Left lung (tissue), 10 donors: ENCODE results near the gene PES1. TPM values are rescaled to one million over a fixed set of nuclear protein-coding genes. Genes with fewer than 3 reads are reported as not detected.
"Not testable (repeated sequence)": the region's sequence is repeated elsewhere in the genome, so short reads cannot be mapped to it uniquely, and the experiment has no call there.

Experiments
- ATAC-seq: fragments of 200-7000 bp; cut with Tn5 transposase; one replicate; pipeline ENCODE4 v1.9.1; 2020; ENCODE audit warnings: moderate library complexity
- DNase-seq, 4 donors: peaks; one replicate each; pipeline ENCODE4 v3.0.0-alpha.2; 2013 to 2020
- H3K27ac ChIP-seq, 2 donors: fragments of 200-600 bp; sonication (generic) in 1 of 2; one replicate each; pipeline versions ENCODE4 v1.5.0 to v1.8.0; 2020 to 2021
- H3K27me3 ChIP-seq, 2 donors: fragments of 200-600 bp; sonication (generic) in 1 of 2; one replicate each; pipeline versions ENCODE4 v1.5.0 to v1.8.0; 2020 to 2021
- H3K36me3 ChIP-seq, 2 donors: fragments of 200-600 bp; sonication (generic) in 1 of 2; one replicate each; pipeline versions ENCODE4 v1.5.0 to v1.8.0; 2020 to 2021
- H3K4me1 ChIP-seq, 2 donors: fragments of 200-600 bp; one replicate each; pipeline ENCODE4 v1.8.0; 2021
- H3K4me3 ChIP-seq, 2 donors: fragments of 200-600 bp; sonication (generic) in 1 of 2; one replicate each; pipeline versions ENCODE4 v1.5.0 to v1.8.0; 2020 to 2021; ENCODE audit warnings: mild to moderate bottlenecking in 1 of 2
- H3K9me3 ChIP-seq, 2 donors: fragments of 200-600 bp; sonication (generic) in 1 of 2; one replicate each; pipeline versions ENCODE4 v1.5.0 to v1.8.0; 2020 to 2021
- intact Hi-C, 2 donors: fragments of 100-400 bp; cut with DNase I; formaldehyde crosslinking; loops; one replicate each; pipeline versions ENCODE4 v1.11.2 to v1.14.2; 2022
- polyA plus RNA-seq, 6 donors: library from polyadenylated mRNA; unstranded; fragments of 120-200 nt; gene quantifications; one replicate each; pipeline ENCODE4 v1.2.1, GENCODE V29; 2013; ENCODE audit not compliant: insufficient read length in 6 of 6
- total RNA-seq, 2 donors: library from RNA; stranded (reverse); fragmentation: NEBNext Ultra II Directional; extraction: Animal tissue kit (Norgen Biotek cat#: 25700); gene quantifications; one replicate each; pipeline ENCODE4 v1.2.1, GENCODE V29; 2021
- TF ChIP-seq, protein P1 (sequence below), 2 donors: fragments of 200-600 bp; sonication (generic) in 1 of 2; IDR thresholded peaks; one replicate each; pipeline versions ENCODE4 v1.5.0 to v1.8.0; 2021; ENCODE audit warnings: antibody characterized with exemption in 2 of 2
- donor health status: DM: no; HTN: yes; CAD: no.
- donor health status: DM: no; HTN: no; CAD: no.

The PES1 gene
- total and polyA plus RNA-seq, 8 donors, result 45.2 to 70.6 (median 63.4) TPM

DNA sequence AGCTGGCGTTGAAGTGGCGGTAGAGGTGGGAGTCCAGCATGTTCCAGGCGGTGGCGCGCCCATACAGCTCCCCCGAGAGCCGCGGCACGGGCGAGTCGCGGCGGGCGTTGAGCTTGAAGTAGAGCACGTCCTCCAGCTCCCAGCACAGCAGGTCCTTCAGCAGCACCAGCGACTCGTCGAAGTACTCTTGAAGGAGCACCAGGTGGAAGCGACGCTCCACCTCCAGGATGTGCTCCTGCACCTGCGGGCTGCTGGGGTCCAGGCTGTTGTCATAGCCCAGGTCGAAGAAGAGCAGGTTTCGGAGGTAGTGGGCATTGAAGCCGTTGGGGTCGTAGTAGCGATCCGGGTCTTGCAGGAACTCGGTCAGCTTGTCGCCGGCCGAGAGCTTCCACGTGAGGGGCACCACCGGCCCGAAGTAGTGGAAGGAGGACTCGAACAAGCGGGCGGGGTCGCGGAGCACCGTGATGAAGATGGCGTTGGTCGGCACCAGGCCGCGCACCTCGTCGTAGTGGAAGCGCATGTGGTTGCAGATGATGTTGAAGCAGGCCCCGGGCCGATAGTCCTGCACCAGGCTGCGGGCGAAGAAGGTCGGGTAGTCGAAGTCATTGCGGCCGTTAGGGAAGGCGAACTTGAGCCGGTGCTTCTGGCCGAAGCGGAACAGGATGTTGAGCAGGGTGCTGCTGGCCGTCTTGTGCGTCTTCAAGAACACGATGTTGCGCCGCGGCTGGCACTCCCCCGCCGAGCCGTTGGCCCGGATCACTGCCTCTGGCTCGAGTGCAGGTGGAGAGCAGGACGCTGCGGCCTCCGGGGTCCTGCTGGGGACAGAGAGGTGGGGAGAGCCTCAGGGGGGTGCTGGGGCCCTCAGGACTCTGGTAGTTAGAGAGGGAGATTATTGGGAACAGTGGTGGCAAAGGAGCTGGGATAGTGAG lies 36.2 kb downstream of the PES1 start:
- no peak overlapping the region for H3K4me3 ChIP-seq
- H3K36me3 ChIP-seq, result no peaks in the 10 kb centered on the region
- no peak overlapping the region for H3K27ac ChIP-seq
- ATAC-seq (no peak), DNase-seq (no peak)
- intact Hi-C loops, result no loop called here
- H3K27me3 ChIP-seq, result no peaks in the 10 kb centered on the region
- no peaks in the 10 kb centered on the region for H3K9me3 ChIP-seq
- TF ChIP-seq, protein P1, sequence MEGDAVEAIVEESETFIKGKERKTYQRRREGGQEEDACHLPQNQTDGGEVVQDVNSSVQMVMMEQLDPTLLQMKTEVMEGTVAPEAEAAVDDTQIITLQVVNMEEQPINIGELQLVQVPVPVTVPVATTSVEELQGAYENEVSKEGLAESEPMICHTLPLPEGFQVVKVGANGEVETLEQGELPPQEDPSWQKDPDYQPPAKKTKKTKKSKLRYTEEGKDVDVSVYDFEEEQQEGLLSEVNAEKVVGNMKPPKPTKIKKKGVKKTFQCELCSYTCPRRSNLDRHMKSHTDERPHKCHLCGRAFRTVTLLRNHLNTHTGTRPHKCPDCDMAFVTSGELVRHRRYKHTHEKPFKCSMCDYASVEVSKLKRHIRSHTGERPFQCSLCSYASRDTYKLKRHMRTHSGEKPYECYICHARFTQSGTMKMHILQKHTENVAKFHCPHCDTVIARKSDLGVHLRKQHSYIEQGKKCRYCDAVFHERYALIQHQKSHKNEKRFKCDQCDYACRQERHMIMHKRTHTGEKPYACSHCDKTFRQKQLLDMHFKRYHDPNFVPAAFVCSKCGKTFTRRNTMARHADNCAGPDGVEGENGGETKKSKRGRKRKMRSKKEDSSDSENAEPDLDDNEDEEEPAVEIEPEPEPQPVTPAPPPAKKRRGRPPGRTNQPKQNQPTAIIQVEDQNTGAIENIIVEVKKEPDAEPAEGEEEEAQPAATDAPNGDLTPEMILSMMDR (IDR thresholded peaks at IDR 0.05), result no peak
- H3K4me1 ChIP-seq, result no peaks in the 10 kb centered on the region

DNA sequence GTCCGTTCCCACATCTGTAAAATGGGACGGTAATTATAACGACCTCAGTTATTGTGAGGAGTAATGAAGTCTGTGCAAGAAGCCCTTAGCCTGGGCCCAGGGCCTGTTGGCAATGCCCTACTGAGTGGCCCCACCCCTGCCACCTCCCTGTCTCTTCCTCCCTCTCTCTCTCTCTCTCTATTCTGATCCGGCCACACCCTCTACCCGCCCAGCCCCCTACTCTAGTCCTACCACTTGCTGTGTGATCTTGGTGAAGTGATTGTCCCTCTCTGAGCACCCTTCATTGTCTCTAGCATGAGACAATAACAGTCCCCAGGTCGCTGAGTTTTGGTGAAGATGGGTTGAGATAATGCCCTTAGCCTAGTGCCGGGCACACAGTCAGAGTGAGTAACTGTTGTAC lies 37.7 kb downstream of the PES1 start:
- H3K27ac ChIP-seq, result no peak overlapping the region
- TF ChIP-seq, protein P1 (IDR thresholded peaks at IDR 0.05), result no peak
- H3K27me3 ChIP-seq, result no peaks in the 10 kb centered on the region
- H3K9me3 ChIP-seq, result no peaks in the 10 kb centered on the region
- no peaks in the 10 kb centered on the region for H3K36me3 ChIP-seq
- intact Hi-C loops, result no loop called here
- ATAC-seq (no peak), DNase-seq (no peak)
- H3K4me3 ChIP-seq, result no peak overlapping the region
- no peaks in the 10 kb centered on the region for H3K4me1 ChIP-seq

DNA sequence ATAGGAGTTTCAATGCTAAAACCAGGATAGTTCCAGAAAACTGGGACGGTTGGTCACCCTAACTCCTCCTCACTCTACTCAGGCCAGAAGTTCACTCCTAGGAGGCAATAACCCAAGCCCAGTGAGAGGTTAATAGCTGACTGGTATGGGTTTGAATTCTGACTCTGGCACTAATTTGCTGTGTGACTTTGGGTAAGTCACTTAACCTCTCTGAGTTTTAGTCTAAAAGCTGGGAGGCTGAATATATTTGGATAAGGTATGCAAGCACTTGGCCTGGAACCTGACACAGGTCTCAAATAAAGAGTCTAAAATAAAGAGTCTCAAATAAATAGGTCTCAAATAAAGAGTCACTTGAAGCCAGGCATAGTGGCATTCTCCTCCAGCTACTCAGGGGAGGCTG lies 39.0 kb downstream of the PES1 start:
- Histone ChIP-seq H3K4me3 (no peak overlapping the region), H3K9me3 (no peaks in the 10 kb centered on the region), H3K27me3 (no peaks in the 10 kb centered on the region), H3K36me3 (no peaks in the 10 kb centered on the region), H3K27ac (no peak overlapping the region), H3K4me1 (no peaks in the 10 kb centered on the region)
- no peak for ATAC-seq
- DNase-seq, result no peak
- intact Hi-C loops, result no loop called here
- TF ChIP-seq, protein P1 (IDR thresholded peaks at IDR 0.05), result no peak

DNA sequence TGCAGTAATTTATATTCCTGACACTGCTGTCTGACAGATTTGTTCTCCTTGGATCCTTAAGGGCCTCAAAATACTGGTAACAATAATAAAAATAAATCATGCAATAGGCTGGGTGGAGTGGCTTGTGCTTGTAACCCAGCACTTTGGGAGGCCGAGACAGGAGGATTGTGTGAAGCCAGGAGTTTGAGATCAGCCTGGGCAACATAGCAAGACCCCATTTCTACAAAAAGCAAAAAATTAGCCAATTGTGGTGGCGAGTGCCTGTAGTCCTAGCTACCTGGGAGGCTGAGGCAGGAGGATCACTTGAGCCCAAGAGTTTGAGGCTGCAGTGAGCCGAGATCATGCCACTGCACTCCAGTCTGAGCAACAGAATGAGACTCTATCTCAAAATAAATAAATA lies 39.9 kb downstream of the PES1 start:
- intact Hi-C loops, H3K9me3 ChIP-seq, H3K4me3 ChIP-seq, H3K4me1 ChIP-seq, H3K36me3 ChIP-seq, ATAC-seq, H3K27ac ChIP-seq, H3K27me3 ChIP-seq, DNase-seq: not testable (repeated sequence)

DNA sequence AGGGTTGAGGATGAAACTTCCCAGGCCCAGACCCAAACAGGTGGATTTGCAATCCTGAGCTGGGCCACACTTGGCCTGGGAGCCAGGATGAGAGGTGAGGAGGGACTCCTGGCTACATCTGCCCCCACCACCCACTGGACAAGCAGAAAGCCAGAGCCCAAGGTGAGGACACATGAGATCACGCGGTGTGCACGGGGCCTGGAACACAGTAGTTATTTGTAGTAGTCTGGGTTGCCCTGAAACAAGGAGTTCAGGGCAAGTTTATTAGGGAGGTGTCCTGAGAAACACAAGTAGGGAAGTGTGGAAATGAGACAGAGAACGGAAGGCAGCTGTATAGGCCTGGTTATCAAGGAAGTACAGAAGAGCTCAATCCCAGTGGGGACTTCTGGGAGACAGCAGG lies 44.5 kb downstream of the PES1 start:
- intact Hi-C loops, result no loop called here
- Histone ChIP-seq H3K27ac (no peak overlapping the region), H3K36me3 (no peaks in the 10 kb centered on the region), H3K9me3 (no peaks in the 10 kb centered on the region), H3K4me3 (no peak overlapping the region), H3K4me1 (no peaks in the 10 kb centered on the region), H3K27me3 (peaks cover 0 to 25% of the 10 kb centered on the region in 2 donors)
- no peak for DNase-seq
- TF ChIP-seq, protein P1 (IDR thresholded peaks at IDR 0.05), result no peak
- ATAC-seq, result no peak
